HG03520 (cell line): ENCODE results near the gene ATP6V0B.
A peak's percentile ranks its signal among the peaks of the same experiment; 100 is the strongest.

Experiments used
- ATAC-seq: cut with Tn5 transposase; IDR thresholded peaks from one replicate; pipeline ENCODE4 v1.9.1; 2021; ENCODE audit warnings: mild to moderate bottlenecking, moderate library complexity; ENCODE audit not compliant: unreplicated experiment

ATP6V0B gene

GRCh38 chr1:43968348-43968948 lies 6.3 kb upstream of the ATP6V0B start:
- no peak for ATAC-seq

- ATAC-seq: no peak
These were observed 5.4 kb upstream of the ATP6V0B start for GRCh38 chr1:43969416-43969745.

GRCh38 chr1:43969746-43970466 lies 4.9 kb upstream of the ATP6V0B start, which contains the start of gene DPH2:
Gene DPH2, plus strand, starts transcription at chr1:43970010. Its CDS starts 166 bp downstream, at chr1:43970176.
- ATAC-seq: peak; percentile 81

- no peak for ATAC-seq
These were observed 4.3 kb upstream of the ATP6V0B start for GRCh38 chr1:43970502-43970901.

- no peak for ATAC-seq
These were observed 3.8 kb upstream of the ATP6V0B start for GRCh38 chr1:43970911-43971310.

- no peak for ATAC-seq
These were observed 3.3 kb upstream of the ATP6V0B start for GRCh38 chr1:43971336-43971980.

- ATAC-seq: no peak
These were observed 748 bp upstream of the ATP6V0B start for GRCh38 chr1:43973981-43974442.

- ATAC-seq: peak; percentile 2
These were observed 645 bp downstream of the ATP6V0B start for GRCh38 chr1:43975249-43975961.

- no peak for ATAC-seq
These were observed 1.3 kb downstream of the ATP6V0B start for GRCh38 chr1:43976045-43976444.

- no peak for ATAC-seq
These were observed 2.1 kb downstream of the ATP6V0B start for GRCh38 chr1:43976890-43977289.

GRCh38 chr1:43977376-43978263 lies 2.9 kb downstream of the ATP6V0B start:
- no peak for ATAC-seq

- ATAC-seq: no peak
These were observed 3.4 kb downstream of the ATP6V0B start for GRCh38 chr1:43978264-43978550.

- no peak for ATAC-seq
These were observed 3.9 kb downstream of the ATP6V0B start, which contains the start of gene B4GALT2 for GRCh38 chr1:43978551-43979260. Gene B4GALT2, plus strand, starts transcription at chr1:43979210. Its CDS starts 1,951 bp downstream, at chr1:43981161.

GRCh38 chr1:43979261-43979527 lies 4.4 kb downstream of the ATP6V0B start:
- no peak for ATAC-seq

GRCh38 chr1:43979528-43980254 lies 4.9 kb downstream of the ATP6V0B start:
- ATAC-seq: no peak

- no peak for ATAC-seq
These were observed 5.7 kb downstream of the ATP6V0B start for GRCh38 chr1:43980255-43981134.

- ATAC-seq: no peak
These were observed 6.4 kb downstream of the ATP6V0B start for GRCh38 chr1:43981135-43981491.

GRCh38 chr1:43981636-43982035 lies 6.9 kb downstream of the ATP6V0B start:
- ATAC-seq: no peak

GRCh38 chr1:43982241-43982640 lies 7.5 kb downstream of the ATP6V0B start:
- no peak for ATAC-seq
